ENCODE measurements around the gene RGS9BP.
"Not testable (repeated sequence)": the region's sequence is repeated elsewhere in the genome, so short reads cannot be mapped to it uniquely, and the experiment has no call there.

The RGS9BP gene, protein sequence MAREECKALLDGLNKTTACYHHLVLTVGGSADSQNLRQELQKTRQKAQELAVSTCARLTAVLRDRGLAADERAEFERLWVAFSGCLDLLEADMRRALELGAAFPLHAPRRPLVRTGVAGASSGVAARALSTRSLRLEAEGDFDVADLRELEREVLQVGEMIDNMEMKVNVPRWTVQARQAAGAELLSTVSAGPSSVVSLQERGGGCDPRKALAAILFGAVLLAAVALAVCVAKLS

DNA sequence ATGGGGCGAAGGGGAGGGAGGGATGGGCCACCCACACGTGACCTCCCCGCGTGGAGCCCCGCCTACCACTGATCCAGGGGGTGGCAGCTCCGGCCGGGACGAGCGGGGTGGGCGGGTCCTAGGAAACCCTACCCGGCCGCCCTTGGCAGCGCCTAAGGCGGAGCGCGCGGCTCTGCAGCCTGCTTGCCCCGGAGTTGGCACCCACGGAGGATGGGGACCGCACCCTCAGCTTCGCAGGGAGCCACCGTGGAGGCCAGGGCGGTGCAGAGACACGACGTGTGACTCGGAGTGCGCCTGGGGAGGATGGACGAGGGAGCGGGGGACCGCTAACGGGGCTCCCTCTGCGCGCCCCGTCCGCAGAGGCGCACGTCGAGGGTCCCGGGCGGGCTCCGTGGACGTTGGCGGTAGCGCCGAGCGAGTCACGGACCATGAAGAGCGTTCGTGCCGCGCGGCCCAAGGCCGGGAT is at the start of gene RGS9BP:
Gene RGS9BP (plus strand): TSS at position 129 of the 466 bp plus-strand sequence. CDS start 416 bp downstream, outside the sequence.
- DNase-seq, result peak; percentile 58

DNA sequence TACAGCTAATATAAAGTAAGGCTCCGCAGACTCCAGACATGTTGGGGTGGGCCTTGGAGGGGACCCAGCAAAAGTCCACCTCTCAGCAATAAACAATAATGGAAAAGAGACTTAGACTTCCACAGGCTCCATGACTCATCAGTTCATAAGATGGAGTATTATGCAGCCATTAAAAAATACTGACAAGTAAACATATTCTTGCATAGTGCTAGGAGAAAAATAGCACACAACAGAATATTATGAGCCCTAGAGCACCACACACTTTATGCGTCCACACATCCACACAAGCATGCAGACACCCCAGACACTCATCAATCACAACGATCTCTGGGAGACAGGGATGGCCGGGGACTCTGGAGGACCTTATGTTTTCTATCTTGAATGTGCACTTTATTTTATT is 48.7 kb upstream of the RGS9BP start:
- no peak for DNase-seq

DNA sequence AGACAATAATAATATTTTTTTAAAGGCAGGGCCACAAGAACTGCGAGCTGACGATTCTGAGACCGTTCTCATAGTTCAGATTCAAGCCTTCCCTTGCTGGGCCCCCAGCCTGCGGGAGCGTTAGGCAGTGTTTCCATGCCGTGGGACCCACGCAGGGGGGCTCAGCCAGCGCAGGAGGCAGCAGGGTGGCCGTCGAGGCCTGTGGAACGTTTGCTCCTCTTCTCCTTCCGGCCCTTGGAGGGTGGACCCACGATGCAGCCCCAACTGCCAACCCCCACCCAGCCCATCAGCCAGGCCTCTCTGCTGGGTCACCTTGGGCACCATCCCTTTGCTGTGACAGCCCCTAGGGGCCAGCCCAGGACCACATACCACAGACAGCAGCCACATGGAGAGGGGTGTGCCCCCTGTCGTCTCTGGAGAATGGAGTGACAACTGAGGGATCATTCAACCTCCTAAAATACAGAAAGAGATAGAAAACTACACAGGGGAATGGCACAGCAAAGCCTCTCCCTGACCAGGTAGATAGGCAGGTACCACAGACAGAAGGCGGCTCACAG is 47.9 kb upstream of the RGS9BP start:
- DNase-seq, result no peak

DNA sequence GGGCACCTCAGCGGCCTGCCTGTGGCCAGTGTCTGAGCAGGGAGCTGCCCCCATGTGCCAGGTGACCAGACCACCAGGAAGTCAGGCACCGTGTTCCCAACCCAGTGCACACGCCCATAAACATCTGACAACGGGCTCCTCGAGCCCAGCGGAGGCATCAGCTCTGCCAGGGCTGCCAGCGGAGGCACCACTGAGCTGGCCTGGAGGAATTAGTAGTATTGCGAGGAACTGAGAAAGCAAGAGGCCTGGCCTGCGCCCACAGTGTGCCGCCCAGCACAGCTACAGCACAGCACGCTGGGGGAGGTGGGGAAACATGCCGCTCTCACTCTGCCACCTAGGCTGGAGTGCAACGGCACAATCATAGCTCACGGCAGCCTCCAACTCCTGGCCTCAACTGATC is 45.3 kb upstream of the RGS9BP start:
- DNase-seq, result no peak

DNA sequence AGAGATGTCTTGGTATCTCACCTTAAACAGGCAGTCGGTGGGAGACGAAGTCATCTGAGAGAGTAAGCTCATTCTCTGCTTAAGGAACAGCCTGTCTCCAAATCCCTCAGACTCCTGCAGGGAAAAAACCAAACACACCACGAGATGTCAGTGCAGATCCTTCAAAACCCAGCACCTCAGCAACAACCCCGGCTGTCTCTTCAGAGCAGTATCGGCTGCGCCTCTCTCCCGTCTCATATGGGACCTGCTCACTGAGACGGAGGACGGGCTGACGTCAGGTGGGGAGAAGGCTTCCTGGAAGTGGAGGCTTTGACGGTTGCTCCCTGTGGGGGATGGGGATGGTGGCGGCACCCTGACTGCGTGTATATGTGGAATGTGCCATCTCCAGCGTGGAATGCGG is 44.3 kb upstream of the RGS9BP start:
- no peak for DNase-seq

DNA sequence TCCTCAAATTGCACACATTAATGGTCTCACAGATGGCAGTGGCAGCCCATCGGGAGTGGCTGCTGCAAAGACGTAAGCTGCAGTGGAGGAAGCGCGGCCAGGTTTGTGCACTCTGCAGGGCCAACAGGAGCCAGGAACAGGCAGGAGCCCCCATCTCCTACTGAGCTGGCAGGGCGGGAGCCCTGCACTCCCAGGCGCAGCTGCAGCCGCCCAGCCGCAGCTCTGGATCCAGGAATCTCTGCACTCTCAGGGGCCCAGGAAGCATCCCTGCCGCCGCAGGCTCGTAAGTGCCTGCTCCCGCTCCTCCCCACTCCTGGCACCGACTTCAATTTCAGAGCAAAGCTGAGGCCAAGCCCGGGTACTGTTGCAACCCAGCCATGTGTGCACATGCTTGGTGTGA is 38.2 kb upstream of the RGS9BP start:
- DNase-seq, result no peak

DNA sequence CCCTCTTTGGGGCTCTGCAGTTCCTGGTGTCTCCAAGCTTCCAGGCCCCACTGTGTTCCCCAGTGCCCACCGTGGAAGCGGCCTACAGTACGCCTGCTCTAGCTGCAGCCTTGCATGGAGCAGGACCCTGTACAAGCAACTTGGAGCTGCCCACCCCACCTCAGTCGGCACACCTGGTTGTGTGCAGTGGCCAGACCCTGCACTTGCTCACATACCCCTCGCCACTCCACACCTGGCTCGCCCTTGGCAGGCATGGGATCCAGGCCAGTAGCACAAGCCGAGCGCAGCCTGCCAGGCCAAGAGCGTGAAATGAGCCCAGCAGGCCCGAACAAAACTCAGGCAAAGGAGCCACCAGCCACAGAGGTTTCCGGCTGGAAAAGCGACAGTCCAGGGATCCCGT is 37.0 kb upstream of the RGS9BP start:
- no peak for DNase-seq

DNA sequence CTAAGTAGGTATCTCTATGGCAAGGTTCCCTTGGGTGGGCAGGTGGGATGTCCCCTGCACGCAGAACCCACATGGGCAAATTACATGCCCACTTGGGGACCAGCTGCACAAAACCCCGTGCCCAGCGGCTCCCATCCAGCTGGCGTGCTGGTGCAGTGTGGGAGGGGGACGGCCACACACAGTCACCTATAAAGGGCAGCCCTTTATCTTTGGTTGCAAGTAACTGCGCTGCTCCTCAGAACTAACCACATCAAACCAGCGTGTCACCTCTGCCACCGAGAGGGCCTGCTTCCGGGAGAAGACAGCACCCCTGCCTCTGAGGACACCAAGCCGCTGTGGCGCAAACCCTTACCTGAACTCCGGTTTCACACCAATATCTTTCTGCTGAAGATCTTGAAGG is 32.9 kb upstream of the RGS9BP start:
- DNase-seq, result peak; percentile 52

DNA sequence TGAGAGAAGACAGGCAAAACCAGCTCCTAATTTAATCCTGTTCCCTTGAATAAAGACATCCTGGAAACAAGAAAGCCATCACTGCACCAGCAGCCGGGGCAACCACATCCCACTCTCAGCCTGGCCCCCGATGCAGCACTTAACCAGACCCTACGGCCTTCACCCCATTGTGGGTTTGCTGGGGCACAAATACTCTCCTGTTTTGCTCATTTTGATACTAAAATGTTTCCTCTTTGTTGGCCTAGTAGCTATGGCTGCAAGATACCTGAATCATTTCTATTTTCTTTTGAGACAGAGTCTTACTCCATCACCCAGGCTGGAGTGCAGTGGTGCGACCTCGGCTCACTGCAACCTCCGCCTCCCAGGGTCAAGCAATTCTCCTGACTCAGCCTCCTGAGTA is 29.1 kb upstream of the RGS9BP start:
- no peak for DNase-seq

DNA sequence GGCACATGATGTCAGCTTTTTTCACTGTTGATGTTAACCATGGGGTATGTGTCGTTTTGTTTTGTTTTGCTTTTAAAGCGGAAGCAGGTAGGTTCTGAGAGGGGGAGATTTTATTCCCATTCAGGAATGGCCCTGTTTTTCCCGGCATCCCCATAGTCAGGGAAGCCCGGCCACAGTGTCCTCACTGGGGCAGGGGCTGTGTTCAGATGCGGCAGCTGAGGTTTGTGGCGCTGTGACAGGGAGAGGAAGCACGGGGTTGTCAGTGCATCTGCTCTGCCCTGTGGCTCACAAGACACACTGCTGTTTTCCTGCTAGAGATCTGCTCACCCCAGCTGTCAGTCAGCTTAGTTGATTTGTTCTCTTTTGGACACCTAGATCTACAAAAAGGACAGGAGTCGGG is 28.3 kb upstream of the RGS9BP start:
- no peak for DNase-seq

DNA sequence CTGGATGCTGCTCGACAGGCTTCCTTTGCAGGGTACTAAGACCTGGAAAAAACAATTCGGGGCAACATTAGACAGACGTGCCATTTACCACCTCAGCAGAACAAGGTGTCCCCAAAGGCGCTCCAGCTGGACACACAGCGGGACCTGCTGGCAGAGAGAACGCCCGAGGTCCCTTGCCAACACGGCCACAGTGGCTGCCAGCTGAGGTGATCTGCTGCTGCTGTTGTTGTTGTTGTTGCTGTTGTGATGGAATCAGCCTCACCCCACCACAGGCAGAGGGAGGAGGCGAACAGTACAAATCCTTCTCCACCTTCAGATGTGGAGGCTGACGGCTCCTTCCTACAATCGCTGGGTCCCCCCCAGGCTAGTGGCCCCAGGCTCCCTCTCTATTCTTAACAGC is 25.9 kb upstream of the RGS9BP start:
- DNase-seq, result no peak

DNA sequence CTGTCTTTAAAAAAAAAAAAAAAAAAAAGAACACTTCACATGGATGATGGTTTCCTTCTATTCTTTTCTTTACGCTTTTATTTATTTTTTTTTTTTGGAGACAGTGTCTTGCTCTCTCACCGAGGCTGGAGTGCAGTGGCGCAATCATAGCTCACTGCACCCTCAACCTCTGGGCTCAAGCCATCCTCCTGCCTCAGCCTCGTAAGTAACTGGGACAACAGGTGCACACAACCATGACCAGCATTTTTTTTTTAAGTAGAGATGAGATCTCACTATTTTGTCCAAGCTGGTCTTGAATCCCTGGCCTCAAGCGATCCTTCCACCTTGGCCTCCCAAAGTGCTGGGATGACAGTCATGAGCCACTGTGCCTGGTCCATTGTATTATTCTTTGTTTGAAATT is 25.0 kb upstream of the RGS9BP start:
- DNase-seq, result no peak

DNA sequence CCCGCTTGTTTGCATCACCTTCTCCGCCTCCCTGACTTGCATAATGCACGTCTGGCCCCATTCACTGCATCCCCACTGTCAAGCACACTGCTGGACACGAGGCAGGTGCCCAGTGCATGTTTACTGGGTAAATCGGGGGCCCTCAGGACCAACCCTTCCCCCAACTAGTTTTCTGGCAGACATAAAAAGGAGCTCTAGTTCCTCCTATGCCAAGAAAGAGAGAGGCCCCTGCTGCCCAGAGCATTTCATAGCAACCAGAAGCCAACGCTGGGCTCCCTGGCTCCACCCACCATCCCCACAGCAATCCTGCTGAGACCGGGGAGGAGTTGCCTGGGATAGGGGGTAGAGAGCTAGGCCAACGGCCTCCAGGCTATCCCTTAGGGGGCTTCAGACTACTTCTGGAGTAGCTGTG is 23.9 kb upstream of the RGS9BP start:
- no peak for DNase-seq

DNA sequence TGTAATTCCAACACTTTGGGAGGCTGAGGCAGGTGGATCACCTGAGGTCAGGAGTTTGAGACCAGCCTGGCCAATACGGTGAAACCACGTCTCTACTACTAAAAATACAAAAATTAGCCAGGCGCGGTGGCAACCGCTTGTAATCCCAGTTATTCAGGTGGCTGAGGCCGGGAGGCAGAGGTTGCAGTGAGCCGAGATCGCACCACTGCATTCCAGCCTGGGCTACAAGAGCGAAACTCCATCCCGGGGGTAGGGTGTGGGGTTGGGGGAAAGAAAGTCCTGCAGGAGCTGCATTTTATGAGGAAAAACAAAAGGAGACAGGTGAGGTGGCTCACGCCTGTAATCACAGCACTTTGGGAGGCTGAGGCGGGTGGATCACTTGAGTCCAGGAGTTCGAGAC is 23.3 kb upstream of the RGS9BP start:
- DNase-seq, result not testable (repeated sequence)

DNA sequence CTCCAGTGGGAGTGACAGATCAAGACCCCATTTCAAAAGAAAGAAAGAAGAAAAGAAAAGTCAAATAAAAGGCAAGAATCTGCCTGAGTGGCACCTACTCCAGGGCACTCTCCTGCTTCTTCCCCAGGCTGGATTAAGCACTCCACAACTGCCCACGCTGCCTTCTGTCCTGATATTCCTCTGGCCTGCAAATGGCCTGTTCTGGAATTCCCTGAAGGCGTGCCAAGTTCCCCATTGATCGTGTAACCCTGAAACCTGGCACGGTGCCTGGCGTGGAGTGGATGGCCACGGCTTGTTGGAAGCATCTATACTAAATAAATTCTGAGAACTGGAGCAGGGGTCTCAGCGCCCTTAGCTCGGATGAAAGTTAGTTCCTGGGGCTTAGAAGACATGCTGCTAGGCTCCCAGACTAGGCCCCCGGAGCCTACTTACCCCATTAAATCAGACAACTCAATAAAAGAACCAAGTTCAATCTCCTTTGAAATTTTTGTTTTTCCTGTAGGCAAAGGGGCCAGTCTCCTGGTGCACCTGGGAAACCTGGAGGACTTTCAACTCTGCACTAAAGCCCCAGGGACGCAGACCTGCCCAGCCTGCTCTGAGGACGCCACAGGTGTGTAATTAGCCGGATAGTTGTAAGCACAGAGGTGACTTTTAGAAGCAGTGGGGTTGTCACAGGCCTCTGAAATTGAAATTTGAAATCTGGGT is 22.6 kb upstream of the RGS9BP start:
- DNase-seq, result no peak

DNA sequence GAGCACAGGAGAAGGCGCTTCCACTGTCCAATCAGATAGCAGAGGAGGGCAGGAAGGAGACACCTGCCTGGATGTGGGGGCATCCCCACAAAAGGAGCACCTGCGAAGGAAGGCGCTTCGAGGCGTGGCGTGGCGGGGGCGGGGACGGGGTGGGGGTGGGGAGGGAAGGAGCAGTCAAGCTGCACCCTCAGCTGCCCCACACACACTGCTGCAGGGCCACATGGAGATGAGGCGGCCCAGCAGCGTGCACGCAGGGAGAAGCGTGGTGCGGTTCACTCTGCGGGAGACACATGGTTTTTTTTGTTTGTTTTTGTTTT is 22.1 kb upstream of the RGS9BP start:
- no peak for DNase-seq

DNA sequence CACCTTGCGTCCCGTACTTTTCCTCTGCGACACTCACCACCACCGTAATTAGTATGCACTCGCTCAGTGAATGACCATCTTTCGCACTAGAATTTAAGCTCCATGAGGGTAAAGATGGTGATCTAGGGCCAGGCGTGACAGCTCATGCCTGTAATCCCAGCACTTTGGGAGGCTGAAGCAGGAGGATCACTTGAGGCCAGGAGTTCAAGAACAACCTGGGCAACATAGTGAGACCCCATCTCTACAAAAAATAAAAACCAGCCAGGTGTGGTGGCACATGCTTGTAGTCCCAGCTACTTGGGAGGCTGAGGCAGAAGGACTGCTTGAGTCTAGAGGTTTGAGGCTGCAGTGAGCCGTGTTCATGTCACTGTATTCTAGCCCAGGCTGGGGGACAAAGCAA is 19.3 kb upstream of the RGS9BP start:
- not testable (repeated sequence) for DNase-seq

DNA sequence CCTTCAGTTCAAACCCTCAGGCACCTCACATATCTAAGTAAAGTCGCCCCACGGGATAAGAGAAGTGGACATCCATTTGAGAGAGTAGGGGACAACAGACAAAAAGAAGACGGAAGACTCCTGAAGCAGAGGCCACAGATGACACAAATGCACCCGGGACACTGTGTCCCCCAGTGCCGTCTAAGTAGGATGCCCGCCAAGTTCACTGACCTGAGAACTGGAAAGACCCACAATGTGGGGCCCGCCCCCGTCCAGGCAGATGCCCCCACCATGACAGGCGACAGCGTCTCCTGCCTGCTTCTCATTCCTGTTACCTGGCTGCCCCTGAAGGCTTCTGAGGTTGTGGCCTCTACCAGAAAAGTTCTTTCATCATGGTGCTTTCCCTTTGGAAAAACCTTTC is 17.6 kb upstream of the RGS9BP start:
- DNase-seq, result no peak

DNA sequence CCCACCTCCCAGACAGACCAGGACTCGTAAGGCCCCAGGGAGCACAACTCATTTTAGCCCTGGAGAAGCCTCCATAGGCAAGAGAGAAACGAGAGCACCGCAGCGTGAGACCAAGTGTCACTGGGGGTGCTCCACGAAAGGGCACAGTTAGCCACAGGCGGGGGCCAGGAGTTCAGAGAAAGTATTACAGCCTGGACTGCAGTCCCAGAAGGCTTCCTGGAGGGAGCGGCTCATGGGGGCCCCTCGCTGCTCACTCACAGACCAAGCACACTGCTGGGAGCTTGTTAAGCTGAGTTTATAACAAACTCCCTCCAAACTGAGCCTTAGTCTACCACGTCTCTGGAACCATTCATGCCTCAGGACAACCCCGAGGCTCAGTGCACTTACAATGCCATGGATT is 17.1 kb upstream of the RGS9BP start:
- no peak for DNase-seq

DNA sequence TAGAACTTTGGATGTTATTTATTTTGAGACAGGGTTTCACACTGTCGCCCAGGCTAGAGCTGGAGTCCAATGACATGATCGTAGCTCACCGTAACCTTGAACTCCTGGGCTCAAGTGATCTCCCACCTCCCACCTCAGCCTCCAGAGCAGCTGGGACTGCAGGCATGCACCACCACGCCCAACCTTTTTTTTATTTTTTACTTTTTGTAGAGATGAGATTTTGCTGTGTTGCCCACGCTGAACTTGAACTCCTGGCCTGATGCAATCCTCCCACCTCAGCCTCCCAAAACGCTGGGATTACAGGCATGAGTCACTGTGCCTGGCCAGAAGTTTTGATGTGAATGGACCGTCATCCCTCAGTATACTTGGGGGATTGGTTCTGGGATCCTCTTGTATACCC is 14.3 kb upstream of the RGS9BP start:
- DNase-seq, result no peak

DNA sequence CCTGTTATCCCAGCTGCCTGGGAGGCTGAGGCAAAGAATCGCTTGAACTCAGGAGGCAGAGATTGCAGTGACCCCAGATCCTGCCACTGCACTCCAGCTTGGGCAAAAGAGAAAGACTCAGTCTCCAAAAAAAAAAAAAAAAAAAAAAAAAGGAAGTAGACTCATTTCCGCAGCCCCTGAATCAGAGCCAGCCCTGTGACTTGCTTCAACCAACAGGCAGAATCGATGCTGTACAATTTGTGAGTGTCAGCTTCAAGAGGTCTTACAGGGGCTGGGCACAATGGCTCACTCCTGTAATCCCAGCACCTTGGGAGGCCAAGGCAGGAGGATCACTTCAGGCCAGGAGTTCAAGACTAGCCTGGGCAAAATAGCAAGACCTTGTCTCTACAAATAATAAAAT is 13.5 kb upstream of the RGS9BP start:
- DNase-seq, result no peak

DNA sequence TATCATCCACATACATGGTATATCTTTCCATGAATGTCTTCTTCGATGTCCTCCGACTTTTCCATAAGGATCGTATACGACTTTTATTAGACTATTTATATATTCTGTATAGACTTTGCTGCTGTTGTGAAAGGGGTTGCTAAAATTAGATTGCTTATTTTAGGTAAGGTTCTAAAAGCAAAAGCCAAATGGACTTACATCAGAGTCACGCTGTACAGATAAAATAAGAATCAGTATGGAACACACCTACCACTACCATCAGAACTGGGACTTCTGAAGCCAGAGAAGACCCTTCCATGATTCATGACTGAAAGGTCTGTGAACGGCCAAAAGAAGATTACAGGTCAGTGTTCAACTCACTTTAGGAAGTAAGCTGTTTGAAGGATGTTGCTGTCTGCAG is 9.6 kb upstream of the RGS9BP start:
- DNase-seq, result no peak

DNA sequence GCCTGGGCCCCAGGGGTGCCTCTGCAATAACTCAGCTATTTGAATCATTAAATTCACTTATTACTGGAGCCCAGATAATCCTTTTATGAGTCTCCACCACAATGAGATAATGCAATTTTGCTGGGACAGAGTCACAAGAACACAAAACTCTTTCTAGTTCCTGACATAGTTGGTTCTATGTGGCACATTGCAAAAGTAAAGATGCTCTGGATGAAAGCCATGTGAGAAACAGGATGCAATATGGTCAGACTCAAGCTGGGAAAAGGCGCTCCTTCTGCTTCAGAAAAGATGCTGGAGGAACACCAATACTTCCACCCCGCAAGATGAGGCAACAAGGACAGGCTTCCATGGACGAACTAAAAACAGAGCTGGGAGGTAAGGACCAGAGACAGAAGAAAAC is 6.3 kb upstream of the RGS9BP start:
- DNase-seq, result no peak

DNA sequence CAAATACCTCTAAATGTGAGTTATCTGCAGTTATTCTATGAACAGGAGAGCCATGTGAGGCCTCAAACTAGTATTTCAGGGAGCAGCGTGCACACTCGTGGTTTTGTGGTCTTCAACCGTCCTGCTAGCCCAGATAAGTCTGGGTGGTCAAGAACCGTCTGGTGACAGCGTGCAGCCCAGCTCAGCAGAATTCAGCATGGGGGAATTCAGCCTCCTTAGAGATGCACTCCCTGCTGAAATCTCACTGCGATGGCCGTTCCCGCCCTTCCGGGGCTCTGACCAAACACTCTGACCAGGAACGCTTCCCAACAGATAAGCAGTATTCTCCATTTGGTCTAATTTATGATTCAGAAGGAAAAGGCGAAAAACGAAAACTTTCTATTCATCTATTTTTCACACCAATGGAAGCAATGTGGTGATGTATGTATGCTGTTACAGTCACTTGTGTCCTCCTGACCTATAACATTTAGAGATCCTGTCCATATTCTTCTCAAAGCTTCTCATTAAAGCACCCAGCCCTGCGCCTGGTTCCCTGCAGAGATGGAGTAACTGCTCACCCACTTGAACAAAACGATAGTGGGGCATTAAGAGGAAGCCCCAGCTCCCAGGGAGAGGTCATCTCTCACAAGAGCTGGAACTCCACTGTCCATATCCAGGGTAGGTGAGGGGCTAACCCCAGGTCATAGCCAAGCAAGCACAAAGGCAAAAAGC is 3.6 kb upstream of the RGS9BP start:
- no peak for DNase-seq
